H9 (cell line): Measurements from ENCODE around the gene CFDP1. TPM values are rescaled to one million over a fixed set of nuclear protein-coding genes. Genes with fewer than 3 reads are reported as not detected.
"Not testable (repeated sequence)": the region's sequence is repeated elsewhere in the genome, so short reads cannot be mapped to it uniquely, and the experiment has no call there.

Source experiments
- DNase-seq: peaks from one replicate; pipeline ENCODE4 v3.0.0-alpha.2; 2017
- H2AFZ ChIP-seq: one replicate; pipeline ENCODE4 v1.6.1; 2013; ENCODE audit warnings: mild to moderate bottlenecking, low read length, control low read depth, moderate library complexity
- H2AK5ac ChIP-seq: 2 replicates; pipeline ENCODE4 v1.6.1; 2013; ENCODE audit warnings: low read length, control low read depth, mixed read lengths; ENCODE audit not compliant: insufficient read length
- H2BK120ac ChIP-seq: one replicate; pipeline ENCODE4 v1.6.1; 2013; ENCODE audit warnings: low read depth, mild to moderate bottlenecking, low read length, control low read depth, inconsistent platforms; ENCODE audit not compliant: poor library complexity, severe bottlenecking
- H2BK12ac ChIP-seq: 2 replicates; pipeline ENCODE4 v1.6.1; 2013; ENCODE audit warnings: low read length, control low read depth, mixed read lengths, low read depth; ENCODE audit not compliant: insufficient read length
- H2BK15ac ChIP-seq: 2 replicates; pipeline ENCODE4 v1.6.1; 2013; ENCODE audit warnings: low read depth, low read length, control low read depth
- H2BK20ac ChIP-seq: one replicate; pipeline ENCODE4 v1.6.1; 2013; ENCODE audit warnings: low read depth, mild to moderate bottlenecking, low read length, control low read depth, inconsistent platforms; ENCODE audit not compliant: poor library complexity, severe bottlenecking
- H2BK5ac ChIP-seq: 2 replicates; pipeline ENCODE4 v1.6.1; 2013; ENCODE audit warnings: low read length, control low read depth, mixed read lengths; ENCODE audit not compliant: insufficient read length
- H3K14ac ChIP-seq: 2 replicates; pipeline ENCODE4 v1.6.1; 2013; ENCODE audit warnings: low read length, control low read depth; ENCODE audit not compliant: insufficient read depth
- H3K18ac ChIP-seq: 2 replicates; pipeline ENCODE4 v1.6.1; 2013; ENCODE audit warnings: low read depth, mild to moderate bottlenecking, mixed read lengths, low read length, control low read depth; ENCODE audit not compliant: insufficient read length
- H3K23ac ChIP-seq: 2 replicates; pipeline ENCODE4 v1.6.1; 2013; ENCODE audit warnings: low read length, control low read depth, mixed read lengths, low read depth; ENCODE audit not compliant: insufficient read length
- H3K23me2 ChIP-seq: 2 replicates; pipeline ENCODE4 v1.6.1; 2013; ENCODE audit warnings: low read depth, mild to moderate bottlenecking, mixed read lengths, low read length, control low read depth; ENCODE audit not compliant: insufficient read length, poor library complexity, severe bottlenecking
- H3K27ac ChIP-seq: 2 replicates; pipeline ENCODE4 v1.5.1; 2013; ENCODE audit warnings: low read length, control low read depth, mixed read lengths, low read depth; ENCODE audit not compliant: insufficient read length
- H3K27me3 ChIP-seq: 2 replicates; pipeline ENCODE4 v1.6.1; 2013; ENCODE audit warnings: low read length, control low read depth, inconsistent platforms; ENCODE audit not compliant: insufficient read depth
- H3K4ac ChIP-seq: 2 replicates; pipeline ENCODE4 v1.6.1; 2013; ENCODE audit warnings: low read depth, mild to moderate bottlenecking, control low read depth, inconsistent platforms, low read length, moderate library complexity
- H3K4me1 ChIP-seq: 2 replicates; pipeline ENCODE4 v1.6.1; 2013; ENCODE audit warnings: low read length, control low read depth, inconsistent platforms; ENCODE audit not compliant: insufficient read depth
- H3K4me2 ChIP-seq: 2 replicates; pipeline ENCODE4 v1.6.1; 2013; ENCODE audit warnings: low read length, control low read depth, mixed read lengths; ENCODE audit not compliant: insufficient read length, insufficient read depth
- H3K56ac ChIP-seq: 2 replicates; pipeline ENCODE4 v1.6.1; 2013; ENCODE audit warnings: low read depth, mild to moderate bottlenecking, mixed read lengths, low read length, control low read depth; ENCODE audit not compliant: insufficient read length
- H3K79me1 ChIP-seq: 2 replicates; pipeline ENCODE4 v1.6.1; 2013; ENCODE audit warnings: low read depth, mild to moderate bottlenecking, moderate library complexity, low read length, control low read depth, inconsistent platforms; ENCODE audit not compliant: insufficient read depth, poor library complexity, severe bottlenecking
- H3K79me2 ChIP-seq: 2 replicates; pipeline ENCODE4 v1.6.1; 2013; ENCODE audit warnings: low read length, control low read depth, inconsistent platforms; ENCODE audit not compliant: insufficient read depth
- H3K9ac ChIP-seq: 2 replicates; pipeline ENCODE4 v1.6.1; 2013; ENCODE audit warnings: low read length, control low read depth, mixed read lengths; ENCODE audit not compliant: insufficient read length; ENCODE audit errors: extremely low read depth
- H3K9me3 ChIP-seq: one replicate; pipeline ENCODE4 v1.6.1; 2013; ENCODE audit warnings: low read depth, low read length, inconsistent platforms; ENCODE audit not compliant: control insufficient read depth
- H3T11ph ChIP-seq: one replicate; pipeline ENCODE4 v1.6.1; 2013; ENCODE audit warnings: mild to moderate bottlenecking, low read length, control low read depth, inconsistent platforms
- H4K20me1 ChIP-seq: one replicate; pipeline ENCODE4 v1.6.1; 2013; ENCODE audit not compliant: control insufficient read depth, insufficient read length, insufficient read depth
- H4K5ac ChIP-seq: 2 replicates; pipeline ENCODE4 v1.6.1; 2013; ENCODE audit warnings: low read depth, mild to moderate bottlenecking, mixed read lengths, low read length, control low read depth; ENCODE audit not compliant: insufficient read length
- H4K8ac ChIP-seq: replicated peaks from 2 replicates; pipeline ENCODE4 v1.6.1; 2013; ENCODE audit warnings: low read length, control low read depth, mixed read lengths, low read depth; ENCODE audit not compliant: insufficient read length
- H4K91ac ChIP-seq: 2 replicates; pipeline ENCODE4 v1.6.1; 2013; ENCODE audit warnings: low read depth, mild to moderate bottlenecking, moderate library complexity, mixed read lengths, low read length, control low read depth; ENCODE audit not compliant: insufficient read length
- H3K27ac Mint-ChIP-seq, 3 experiments: 2 replicates in 2 of 3; 3 replicates in 1 of 3; pipeline ENCODE4 v1.8.0; 2020 to 2021; ENCODE audit warnings: mixed read lengths in 3 of 3, mild to moderate bottlenecking in 1 of 3, moderate library complexity in 1 of 3
- H3K27me3 Mint-ChIP-seq: 2 replicates; pipeline ENCODE4 v1.8.0; 2021; ENCODE audit warnings: low read depth, mild to moderate bottlenecking, moderate library complexity, mixed read lengths
- H3K36me3 Mint-ChIP-seq, 3 experiments: 2 replicates in 2 of 3; 3 replicates in 1 of 3; pipeline ENCODE4 v1.8.0; 2020 to 2021; ENCODE audit warnings: low read depth in 3 of 3, mixed read lengths in 3 of 3; ENCODE audit not compliant: insufficient read depth in 1 of 3
- H3K4me1 Mint-ChIP-seq, 2 experiments: 2 replicates each; pipeline ENCODE4 v1.8.0; 2020; ENCODE audit warnings: mixed read lengths in 2 of 2
- H3K4me3 Mint-ChIP-seq, 2 experiments: 2 replicates in 1 of 2; 3 replicates in 1 of 2; pipeline ENCODE4 v1.8.0; 2020 to 2021; ENCODE audit warnings: mild to moderate bottlenecking in 2 of 2, mixed read lengths in 2 of 2, moderate library complexity in 1 of 2
- H3K9me3 Mint-ChIP-seq, 2 experiments: 2 replicates in 1 of 2; 3 replicates in 1 of 2; pipeline ENCODE4 v1.8.0; 2020; ENCODE audit warnings: mild to moderate bottlenecking in 2 of 2, mixed read lengths in 2 of 2, moderate library complexity in 1 of 2
- CTCF ChIP-seq: fragments of 200-600 bp; sonication (generic); conservative IDR thresholded peaks from 3 replicates; pipeline ENCODE4 v1.8.0; 2021; ENCODE audit warnings: antibody characterized with exemption, mild to moderate bottlenecking
- WGBS: extraction: QIAGEN DNeasy Blood & Tissue Kit; methylation state at CpG from one replicate; pipeline ENCODE4 v1.1.7; 2013; ENCODE audit warnings: missing lambda C conversion rate, low lambda C conversion rate, mixed read lengths; ENCODE audit not compliant: insufficient read length; ENCODE audit errors: extremely low coverage; 5-methylcytosine and 5-hydroxymethylcytosine counted together
- total RNA-seq: library from RNA; stranded (reverse); gene quantifications from 2 replicates; pipeline ENCODE4 v1.2.1, GENCODE V29; 2021

Gene CFDP1
- total RNA-seq, 1 experiment from 2014 or later: 89.2 TPM

DNA sequence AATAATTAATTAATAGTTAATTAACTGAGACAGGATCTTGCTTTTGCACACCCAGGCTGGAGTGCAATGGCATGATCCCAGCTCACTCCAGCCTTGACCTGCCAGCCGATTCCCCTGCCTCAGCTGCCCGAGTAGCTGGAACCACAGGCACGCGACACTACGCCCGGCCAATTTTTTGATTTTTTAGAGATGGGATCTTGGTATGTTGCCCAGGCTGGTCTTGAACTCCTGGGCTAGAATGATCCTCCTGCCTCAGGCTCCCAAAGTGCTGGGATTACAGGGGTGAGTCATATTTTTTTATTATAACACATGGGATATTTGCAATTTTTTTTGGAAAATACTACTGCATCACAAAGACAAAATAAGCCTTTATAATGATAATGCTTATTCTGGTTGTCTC, 151.5 kb downstream of the CFDP1 start:
- no peak for TF ChIP-seq CTCF

DNA sequence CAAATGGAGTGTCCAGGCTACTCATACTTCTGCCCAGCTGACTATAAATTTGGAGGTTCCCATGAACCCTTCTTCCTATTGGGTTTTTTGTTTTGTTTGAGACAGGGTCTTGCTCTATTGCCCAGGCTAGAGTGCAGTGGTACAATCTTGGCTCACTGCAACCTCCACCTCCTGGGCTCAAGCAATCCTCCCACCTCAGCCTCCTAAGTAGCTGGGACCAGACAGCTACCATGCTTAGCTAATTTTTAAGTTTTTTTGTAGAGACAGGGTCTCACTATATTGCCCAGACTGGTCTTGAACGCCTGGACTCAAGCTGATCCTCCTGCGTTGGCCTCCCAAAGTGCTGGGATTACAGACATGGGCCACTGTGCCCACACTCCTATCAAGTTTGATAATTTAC, 152.3 kb downstream of the CFDP1 start:
- H3K27ac ChIP-seq, H3K4me1 Mint-ChIP-seq, H3K23ac ChIP-seq, H3K4me1 ChIP-seq, H3K4me3 Mint-ChIP-seq, H3K9me3 ChIP-seq, H3K9me3 Mint-ChIP-seq, H3K27me3 Mint-ChIP-seq, H2BK5ac ChIP-seq, H3T11ph ChIP-seq, H3K23me2 ChIP-seq, H2BK15ac ChIP-seq, H4K20me1 ChIP-seq, H3K18ac ChIP-seq, H3K9ac ChIP-seq, H2AFZ ChIP-seq, H2BK20ac ChIP-seq, H3K27me3 ChIP-seq, H2BK12ac ChIP-seq, H4K5ac ChIP-seq, H3K79me1 ChIP-seq, H4K8ac ChIP-seq, H2AK5ac ChIP-seq, DNase-seq, H3K56ac ChIP-seq, H3K4me2 ChIP-seq, H3K4ac ChIP-seq, H3K27ac Mint-ChIP-seq, H2BK120ac ChIP-seq, H3K14ac ChIP-seq, H3K79me2 ChIP-seq, H4K91ac ChIP-seq: not testable (repeated sequence)
- WGBS: no CpG with 5 or more reads among the region's 2 CpGs
- H3K36me3 Mint-ChIP-seq: peaks cover 9 to 12% (median 10%) of the 10 kb centered on the region in 3 experiments; a peak in 6 of 7 replicates

More for the DNA sequence above, 151.5 kb downstream of the CFDP1 start:
- Histone ChIP-seq H3K23me2 (no peaks in the 10 kb centered on the region), H3K9me3 (no peaks in the 10 kb centered on the region), H3K4ac (no peak overlapping the region), H3K27me3 (no peaks in the 10 kb centered on the region), H4K20me1 (no peaks in the 10 kb centered on the region), H3K18ac (no peak overlapping the region), H3K14ac (no peak overlapping the region), H3K4me2 (no peak overlapping the region), H2BK12ac (no peak overlapping the region), H4K8ac (no peak overlapping the region), H3K56ac (no peak overlapping the region), H2BK20ac (no peak overlapping the region), H3K79me1 (no peaks in the 10 kb centered on the region), H3K4me1 (no peaks in the 10 kb centered on the region), H4K91ac (no peak overlapping the region), H4K5ac (no peak overlapping the region), H3K9ac (no peak overlapping the region), H3K27ac (no peak overlapping the region), H3K23ac (no peak overlapping the region), H2AFZ (no peak overlapping the region), H2BK5ac (no peak overlapping the region), H2AK5ac (no peak overlapping the region), H2BK15ac (no peak overlapping the region), H3T11ph (no peak overlapping the region), H2BK120ac (no peak overlapping the region), H3K79me2 (no peaks in the 10 kb centered on the region)
- no peak overlapping the region for H3K27ac Mint-ChIP-seq
- DNase-seq: no peak
- no peak overlapping the region for H3K4me3 Mint-ChIP-seq
- H3K9me3 Mint-ChIP-seq: peaks cover 0 to 3% of the 10 kb centered on the region in 2 experiments; a peak in 1 of 5 replicates
- H3K27me3 Mint-ChIP-seq: peaks cover 4% of the 10 kb centered on the region
- peaks cover 9 to 16% (median 13%) of the 10 kb centered on the region in 3 experiments; a peak in 6 of 7 replicates for H3K36me3 Mint-ChIP-seq
- whole genome bisulfite sequencing: no CpG with 5 or more reads among the region's 6 CpGs
- H3K4me1 Mint-ChIP-seq: peaks cover 6 to 7% of the 10 kb centered on the region in 2 experiments
